K562 (cell line): ENCODE results near the gene ELF5.

Source experiments
- CBFB ChIP-seq: sonication (generic); formaldehyde crosslinking; IDR thresholded peaks from 2 replicates; pipeline ENCODE4 v1.4.0; 2020; ENCODE audit warnings: mild to moderate bottlenecking, missing genetic modification reagents
- CTCF ChIP-seq, 3 experiments: IDR thresholded peaks in 2 of 3; conservative IDR thresholded peaks in 1 of 3; 2 replicates each; pipeline ENCODE4 v1.5.1; 2011 to 2012; ENCODE audit warnings: low read length in 3 of 3, mild to moderate bottlenecking in 3 of 3, control low read depth in 2 of 3, improper control_type of control experiment in 1 of 3, inconsistent platforms in 1 of 3, low read depth in 1 of 3, mixed read lengths in 1 of 3, moderate library complexity in 1 of 3; ENCODE audit not compliant: insufficient read depth in 2 of 3
- E2F6 ChIP-seq, 2 experiments: IDR thresholded peaks; 2 replicates each; pipeline ENCODE4 v1.6.1; 2011; ENCODE audit warnings: borderline replicate concordance in 1 of 2, control low read depth in 1 of 2, low read depth in 1 of 2, low read length in 1 of 2, mild to moderate bottlenecking in 1 of 2, mixed read lengths in 1 of 2, moderate library complexity in 1 of 2; ENCODE audit not compliant: insufficient read depth in 1 of 2, insufficient read length in 1 of 2, poor library complexity in 1 of 2, severe bottlenecking in 1 of 2; ENCODE audit errors: extremely low read depth in 1 of 2
- FOSL1 ChIP-seq: fragments of 200-800 bp; sonication (Bioruptor generic); conservative IDR thresholded peaks from 2 replicates; pipeline ENCODE4 v1.6.1; 2016; ENCODE audit warnings: missing genetic modification characterization, missing compliant biosample characterization
- FOXM1 ChIP-seq, 2 experiments: fragments of 450-650 bp in 1 of 2; sonication (generic) in 1 of 2; formaldehyde crosslinking in 1 of 2; IDR thresholded peaks; 2 replicates each; pipeline versions ENCODE4 v1.6.1 to v1.9.0; 2017 to 2022; ENCODE audit warnings: low read depth in 2 of 2, mild to moderate bottlenecking in 2 of 2, missing genetic modification reagents in 1 of 2, moderate library complexity in 1 of 2
- GABPA ChIP-seq: fragments of 200-800 bp; sonication (Bioruptor generic); conservative IDR thresholded peaks from 2 replicates; pipeline ENCODE4 v1.6.1; 2016; ENCODE audit warnings: low read depth, missing genetic modification characterization, missing compliant biosample characterization
- MTA3 ChIP-seq: fragments of 450-650 bp; formaldehyde crosslinking; IDR thresholded peaks from 2 replicates; pipeline ENCODE4 v1.6.1; 2017; ENCODE audit warnings: mild to moderate bottlenecking, borderline replicate concordance
- MYC ChIP-seq, 2 experiments: fragments of 250-450 bp in 1 of 2; sonication (Bioruptor Pico) in 1 of 2; IDR thresholded peaks; 2 replicates each; pipeline versions ENCODE4 v1.5.1 to v1.6.1; 2012 to 2021; ENCODE audit warnings: low read depth in 2 of 2, borderline replicate concordance in 1 of 2, improper control_type of control experiment in 1 of 2, low read length in 1 of 2, mild to moderate bottlenecking in 1 of 2, moderate library complexity in 1 of 2
- SP1 ChIP-seq: sonication (generic); formaldehyde crosslinking; IDR thresholded peaks from 2 replicates; pipeline ENCODE4 v1.8.1; 2022; ENCODE audit warnings: mild to moderate bottlenecking, missing genetic modification reagents
- TAF9B ChIP-seq: fragments of 450-650 bp; IDR thresholded peaks from 2 replicates; pipeline ENCODE4 v1.6.1; 2018; ENCODE audit warnings: mild to moderate bottlenecking; ENCODE audit not compliant: partially characterized antibody
- USF1 ChIP-seq: sonication (generic); formaldehyde crosslinking; IDR thresholded peaks from 2 replicates; pipeline ENCODE4 v1.9.0; 2022; ENCODE audit warnings: mild to moderate bottlenecking, missing genetic modification reagents

GRCh38 chr11:34507156-34507555, 6.4 kb downstream of the ELF5 start:
- TF ChIP-seq TAF9B (no peak), CTCF (IDR thresholded peaks at IDR 0.05 in 2 of 3, conservative IDR thresholded peaks at IDR 0.05 in 1 of 3; ENCODE audit: insufficient read depth in 2 of 3, low read depth in 1 of 3, low read length in 3 of 3) (no peak), MTA3 (no peak), GABPA (tag) (no peak), SP1 (CRISPR knock-in tag) (no peak), FOSL1 (tag) (no peak), MYC (IDR thresholded peaks at IDR 0.05; ENCODE audit: low read depth, low read length) (no peak), MYC (CRISPR knock-in tag; IDR thresholded peaks at IDR 0.05; ENCODE audit: borderline replicate concordance, low read depth) (no peak), FOXM1 (IDR thresholded peaks at IDR 0.05; ENCODE audit: low read depth) (no peak), FOXM1 (CRISPR knock-in tag; IDR thresholded peaks at IDR 0.05; ENCODE audit: low read depth) (no peak), CBFB (no peak), USF1 (CRISPR knock-in tag) (no peak), E2F6 (IDR thresholded peaks at IDR 0.05; ENCODE audit: borderline replicate concordance in 1 of 2, extremely low read depth in 1 of 2, insufficient read depth in 1 of 2, insufficient read length in 1 of 2, low read depth in 1 of 2, low read length in 1 of 2, poor library complexity in 1 of 2, severe bottlenecking in 1 of 2) (no peak)
